ENCODE measurements around the gene FREM1.

FREM1 gene

DNA sequence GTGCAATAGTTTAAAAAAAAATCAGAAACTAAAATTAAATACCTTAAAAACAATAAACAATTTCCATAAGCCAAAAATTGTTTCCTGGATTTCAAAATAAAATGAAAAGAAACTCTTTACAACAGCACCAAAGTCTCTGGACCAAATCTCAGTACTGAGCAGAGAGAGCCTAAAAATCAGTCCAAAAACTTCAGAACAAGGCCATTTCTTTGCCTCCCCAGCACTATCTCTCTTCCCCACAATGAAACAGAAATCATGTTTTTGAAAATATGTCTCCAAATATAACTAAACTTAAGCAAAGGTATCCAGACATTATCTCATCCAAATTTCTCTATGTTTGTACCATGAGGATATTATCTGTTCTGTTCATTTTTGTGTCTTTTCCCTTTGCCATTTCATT is 1.0 kb downstream of the FREM1 start:
- no peak for DNase-seq (ENCODE audit: low read depth)

DNA sequence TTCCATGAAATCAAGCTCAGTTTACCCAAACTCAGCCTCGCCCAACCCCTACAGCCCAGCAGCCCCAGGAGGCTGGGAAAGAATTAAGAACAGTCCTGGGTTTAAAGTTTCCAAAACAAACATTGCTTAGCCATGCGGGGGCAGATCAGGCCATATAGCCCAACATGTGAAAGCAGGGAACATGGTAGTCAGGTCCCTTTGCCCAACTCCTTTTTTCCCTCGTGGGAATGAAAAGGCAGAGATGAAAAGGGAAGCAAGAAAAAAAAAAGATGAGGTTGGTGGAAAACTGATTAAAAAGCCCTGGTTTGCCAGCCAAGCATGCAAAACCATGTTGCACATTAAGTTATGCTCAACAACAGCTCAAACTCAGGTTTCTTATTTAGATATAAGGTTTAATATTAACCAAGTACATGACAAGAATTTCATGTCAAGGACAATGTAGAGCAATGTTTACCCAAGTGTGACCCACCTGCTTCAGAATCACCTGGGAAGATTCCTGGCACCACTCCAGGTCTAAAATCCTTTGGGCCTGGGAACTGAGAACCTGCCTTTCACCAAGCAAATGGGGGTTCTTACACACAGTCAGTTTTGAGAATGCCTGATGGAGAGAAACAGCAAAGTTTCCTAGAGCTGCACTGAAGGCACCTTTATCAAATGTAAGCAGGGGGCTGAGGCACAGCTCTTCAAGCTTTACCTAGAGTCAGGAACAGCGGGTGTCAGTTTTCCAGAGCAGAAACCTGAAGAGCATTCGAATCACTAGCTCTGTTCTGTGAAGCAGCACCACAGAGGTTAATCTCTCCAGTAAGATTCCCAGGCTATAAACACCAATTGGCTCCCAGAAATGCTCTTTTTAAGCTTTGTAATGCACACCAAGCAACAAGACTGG is 1.7 kb downstream of the FREM1 start:
- no peak for DNase-seq (ENCODE audit: low read depth)

DNA sequence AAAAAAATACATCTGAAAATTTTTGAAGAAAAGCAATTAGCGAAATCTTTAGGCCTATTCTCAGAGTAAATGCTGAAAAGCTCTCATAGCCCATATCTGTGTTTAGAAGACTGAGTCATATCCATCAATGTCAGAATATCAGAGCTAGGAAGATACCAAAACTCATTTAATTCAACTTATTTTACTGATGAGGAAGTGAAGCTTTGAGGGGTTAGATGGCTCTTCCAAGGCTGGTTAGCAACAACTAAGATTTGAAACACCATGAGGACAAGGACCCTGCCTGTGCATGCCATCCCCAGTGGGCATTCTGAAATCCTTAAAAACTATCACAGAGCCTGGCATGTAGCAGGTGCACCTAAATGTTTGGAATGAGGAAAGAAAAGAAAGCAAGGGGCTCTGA is 2.5 kb downstream of the FREM1 start:
- DNase-seq (ENCODE audit: low read depth) = no peak

- no peak for DNase-seq (ENCODE audit: low read depth)
Observed at GRCh38 chr9:14907360-14907685, 2.9 kb downstream of the FREM1 start.

GRCh38 chr9:14906644-14907359 is 3.4 kb downstream of the FREM1 start:
- DNase-seq (ENCODE audit: low read depth) = no peak

GRCh38 chr9:14906000-14906399 is 4.2 kb downstream of the FREM1 start:
- DNase-seq (ENCODE audit: low read depth) = no peak

GRCh38 chr9:14903040-14903439 is 7.2 kb downstream of the FREM1 start:
- DNase-seq (ENCODE audit: low read depth) = no peak

- DNase-seq (ENCODE audit: low read depth) = no peak
Observed at GRCh38 chr9:14902561-14902960, 7.7 kb downstream of the FREM1 start.

GRCh38 chr9:14899815-14900193 is 10.4 kb downstream of the FREM1 start:
- no peak for DNase-seq (ENCODE audit: low read depth)

DNA sequence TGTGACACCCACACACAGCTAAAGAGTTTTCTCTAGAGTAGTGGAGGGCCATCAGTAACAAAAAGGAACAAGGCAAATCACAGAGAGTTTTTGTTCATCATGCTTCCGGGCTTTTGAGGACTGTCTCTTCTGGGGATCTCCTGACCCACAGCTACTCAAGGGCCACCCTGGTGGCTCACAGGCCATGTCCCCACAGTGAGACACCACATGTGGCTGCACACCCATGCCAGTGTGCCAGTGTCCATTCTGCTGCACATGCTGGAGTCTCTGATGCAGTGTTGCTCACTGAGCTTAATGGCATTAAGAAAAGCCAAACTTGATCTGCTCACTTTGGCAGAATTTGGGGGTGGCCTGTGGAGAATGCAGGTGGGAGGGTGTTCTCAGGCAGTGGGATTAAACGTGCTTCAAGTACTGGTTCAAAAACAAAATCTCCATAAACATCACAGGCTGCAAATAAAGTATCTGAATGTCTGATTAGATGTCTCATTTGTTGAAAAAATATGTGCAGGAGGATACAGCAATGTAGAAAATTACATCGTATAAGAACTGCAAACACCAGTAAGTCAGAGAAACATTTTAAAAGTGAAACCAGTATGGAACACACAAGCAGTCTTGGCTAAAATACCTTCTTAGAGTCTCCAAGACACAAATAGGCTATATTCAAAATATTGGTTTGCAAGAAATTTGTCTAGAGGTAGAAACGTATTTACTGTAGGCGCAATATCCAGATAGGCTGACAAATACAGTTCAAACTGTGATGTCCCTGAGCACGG is 11.0 kb downstream of the FREM1 start:
- no peak for DNase-seq (ENCODE audit: low read depth)

GRCh38 chr9:14895806-14896205 is 14.4 kb downstream of the FREM1 start:
- DNase-seq (ENCODE audit: low read depth) = no peak

- DNase-seq (ENCODE audit: low read depth) = no peak
Observed at GRCh38 chr9:14893280-14893679, 16.9 kb downstream of the FREM1 start.

GRCh38 chr9:14891332-14891731 is 18.9 kb downstream of the FREM1 start:
- no peak for DNase-seq (ENCODE audit: low read depth)

DNA sequence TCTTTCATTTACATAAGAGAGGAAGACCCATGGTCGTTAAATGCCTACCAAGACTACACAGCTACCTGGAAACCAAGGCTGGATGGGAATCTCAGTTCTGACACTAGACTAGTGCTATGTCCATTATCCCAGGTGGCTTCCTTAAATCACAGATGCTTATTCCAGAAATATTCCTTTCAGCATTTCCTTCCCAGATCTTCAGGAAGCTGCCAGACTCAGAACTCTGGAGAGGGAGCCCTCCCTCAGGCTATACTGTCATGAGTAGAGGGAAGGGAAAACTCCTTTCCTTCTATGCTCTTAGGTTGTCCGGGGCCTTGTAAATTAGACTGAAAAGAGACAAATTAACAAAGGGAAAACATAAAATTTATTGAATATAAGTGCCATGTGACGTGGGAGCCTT is 20.8 kb downstream of the FREM1 start:
- no peak for DNase-seq (ENCODE audit: low read depth)

- DNase-seq (ENCODE audit: low read depth) = no peak
Observed at GRCh38 chr9:14888875-14889274, 21.4 kb downstream of the FREM1 start.

DNA sequence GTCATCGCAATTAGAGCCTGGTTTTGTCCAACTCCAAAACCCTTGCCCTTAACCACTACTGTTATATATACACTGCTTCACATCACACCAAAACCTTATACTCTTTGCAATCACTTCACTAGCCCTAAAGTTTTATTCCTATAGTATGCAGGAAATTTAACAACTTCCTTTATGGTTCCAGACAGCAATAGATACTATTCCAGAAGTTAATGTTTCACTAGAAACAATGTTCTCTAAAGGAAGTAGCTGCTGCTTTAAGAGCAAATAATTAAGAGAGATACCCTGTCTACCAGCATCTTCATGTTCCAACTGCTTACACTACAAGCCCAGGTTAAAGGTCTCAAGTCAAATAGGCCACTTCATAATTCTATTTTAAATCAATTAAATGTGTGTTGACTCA is 22.0 kb downstream of the FREM1 start:
- DNase-seq (ENCODE audit: low read depth) = no peak

DNA sequence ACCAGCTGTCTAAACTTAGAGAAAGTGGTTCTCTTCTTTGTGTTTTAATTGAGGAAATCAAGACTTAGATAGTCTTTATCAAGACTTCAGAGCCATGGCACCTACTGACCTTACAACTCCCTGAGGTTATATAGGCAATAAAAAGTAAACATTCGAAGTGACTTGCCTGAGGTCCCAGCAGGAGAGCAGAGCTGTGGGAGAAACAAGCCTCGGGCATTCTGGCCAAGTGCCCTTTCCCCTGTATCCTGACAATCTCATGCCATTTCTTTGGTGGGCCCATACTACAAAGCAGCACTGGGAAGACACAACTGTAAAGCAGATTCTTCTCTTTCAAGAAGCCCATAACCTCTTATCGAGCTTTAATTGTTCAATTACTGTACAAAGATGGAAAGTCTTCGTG is 23.1 kb downstream of the FREM1 start:
- no peak for DNase-seq (ENCODE audit: low read depth)

DNA sequence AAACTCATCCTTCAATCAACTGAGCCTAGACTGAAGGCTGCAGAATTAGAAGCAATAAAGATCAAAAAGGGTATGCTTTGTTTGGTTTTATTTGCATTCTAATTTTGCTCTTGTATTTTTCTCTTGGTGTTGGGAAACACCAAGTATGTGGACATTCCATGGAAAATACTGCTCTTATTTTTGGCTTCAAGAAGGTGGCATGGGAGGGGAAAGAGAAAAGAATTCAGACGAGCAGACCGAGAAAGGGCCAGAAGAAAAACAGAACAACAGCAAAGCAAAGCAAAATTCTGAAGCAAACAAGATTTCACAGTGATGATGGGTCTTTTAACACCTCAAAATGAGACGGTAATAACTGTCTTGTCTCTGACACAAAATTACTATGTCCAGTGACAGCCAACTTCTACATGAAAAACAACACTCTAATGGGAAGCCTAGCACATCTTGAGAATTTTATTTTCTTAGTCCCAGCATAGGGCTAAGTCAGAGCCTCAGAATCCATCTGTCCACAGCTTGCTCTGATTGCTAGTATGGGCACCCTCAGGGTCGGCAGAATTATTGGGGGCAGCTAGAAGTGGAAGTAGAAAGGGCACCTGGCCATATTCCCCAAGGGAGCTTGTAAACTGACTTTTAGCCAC is 26.8 kb downstream of the FREM1 start:
- DNase-seq (ENCODE audit: low read depth) = no peak

DNA sequence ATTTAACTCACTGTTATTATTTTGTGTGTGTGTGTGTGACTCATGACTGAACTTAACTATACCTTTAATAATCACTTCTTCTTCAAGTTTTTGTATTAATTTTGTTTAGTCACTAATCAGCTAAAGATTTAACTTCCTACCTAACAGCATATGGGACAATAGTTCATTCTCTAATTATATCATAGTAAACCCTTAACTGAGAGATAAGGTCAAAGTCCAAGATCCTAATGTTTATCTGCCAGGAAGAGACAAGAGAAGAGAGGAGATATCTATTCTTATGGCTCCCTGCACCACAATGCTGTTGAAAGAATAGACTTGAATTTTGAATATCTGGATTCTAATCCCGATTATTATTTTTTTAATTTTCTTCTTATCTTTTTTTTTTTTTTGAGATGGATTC is 28.1 kb downstream of the FREM1 start:
- DNase-seq (ENCODE audit: low read depth) = no peak

- no peak for DNase-seq (ENCODE audit: low read depth)
Observed at GRCh38 chr9:14881006-14881405, 29.2 kb downstream of the FREM1 start.

- no peak for DNase-seq (ENCODE audit: low read depth)
Observed at GRCh38 chr9:14870090-14870489, 40.1 kb downstream of the FREM1 start.

DNA sequence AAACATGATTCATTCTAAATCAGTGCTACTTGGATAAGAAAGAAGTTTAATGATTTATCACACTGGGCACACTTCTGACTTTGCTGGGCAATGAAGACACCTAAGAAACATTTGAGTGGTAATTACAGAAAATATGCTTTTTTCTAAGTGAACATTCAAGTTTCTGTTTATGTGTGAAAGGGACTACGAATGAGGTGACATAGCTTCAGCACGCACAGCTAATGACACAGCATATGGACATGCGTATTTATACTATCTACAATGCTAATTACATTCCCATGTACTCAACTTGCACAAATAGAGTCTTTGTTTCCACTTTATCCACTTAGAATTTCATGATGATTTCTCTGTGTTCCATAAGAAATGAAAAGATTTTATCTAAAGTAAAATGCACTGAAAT is 40.6 kb downstream of the FREM1 start:
- DNase-seq (ENCODE audit: low read depth) = no peak
